GM18868 (cell line): ENCODE results near the gene ADM2.

Experiments
- ATAC-seq: cut with Tn5 transposase; IDR thresholded peaks from one replicate; pipeline ENCODE4 v1.9.1; 2021; ENCODE audit warnings: mild to moderate bottlenecking, moderate library complexity; ENCODE audit not compliant: unreplicated experiment

The ADM2 gene

GRCh38 chr22:50467341-50467740 is 14.0 kb upstream of the ADM2 start:
- ATAC-seq: no peak

GRCh38 chr22:50467773-50468440 is 13.4 kb upstream of the ADM2 start:
- no peak for ATAC-seq

GRCh38 chr22:50468626-50469025 is 12.7 kb upstream of the ADM2 start:
- no peak for ATAC-seq

GRCh38 chr22:50469377-50470305 is 11.7 kb upstream of the ADM2 start:
- peak; percentile 70 for ATAC-seq

GRCh38 chr22:50470491-50470890 is 10.9 kb upstream of the ADM2 start:
- ATAC-seq: no peak

- ATAC-seq: no peak
Observed at GRCh38 chr22:50471197-50471847, 10.0 kb upstream of the ADM2 start.

- ATAC-seq: no peak
Observed at GRCh38 chr22:50471962-50472361, 9.4 kb upstream of the ADM2 start.

- no peak for ATAC-seq
Observed at GRCh38 chr22:50473088-50473487, 8.3 kb upstream of the ADM2 start.

GRCh38 chr22:50473855-50474671 is 7.3 kb upstream of the ADM2 start:
- no peak for ATAC-seq

- peak; percentile 78 for ATAC-seq
Observed at GRCh38 chr22:50474710-50475651, 6.4 kb upstream of the ADM2 start, which contains the start of gene SBF1. Gene SBF1 (minus strand): TSS chr22:50475035. CDS start chr22:50474840, 195 bp downstream.

- ATAC-seq: no peak
Observed at GRCh38 chr22:50475652-50476002, 5.7 kb upstream of the ADM2 start.

- no peak for ATAC-seq
Observed at GRCh38 chr22:50476868-50477267, 4.5 kb upstream of the ADM2 start.

GRCh38 chr22:50477923-50478322 is 3.4 kb upstream of the ADM2 start:
- ATAC-seq: no peak

- ATAC-seq: no peak
Observed at GRCh38 chr22:50479721-50480120, 1.6 kb upstream of the ADM2 start.

GRCh38 chr22:50481045-50481439 is 301 bp upstream of the ADM2 start:
- ATAC-seq: no peak

- no peak for ATAC-seq
Observed at GRCh38 chr22:50482107-50483074, 1.0 kb downstream of the ADM2 start.

- no peak for ATAC-seq
Observed at GRCh38 chr22:50483106-50483505, 1.8 kb downstream of the ADM2 start.

GRCh38 chr22:50483556-50483955 is 2.2 kb downstream of the ADM2 start:
- no peak for ATAC-seq
